GM12891 (cell line): ENCODE data around the gene METAP1. TPM values are rescaled to one million over a fixed set of nuclear protein-coding genes. Genes with fewer than 3 reads are reported as not detected.
A peak's percentile ranks its signal among the peaks of the same experiment; 100 is the strongest.

Source experiments
- DNase-seq: peaks from one replicate; pipeline ENCODE4 v3.0.0; 2011; ENCODE audit warnings: low spot score; ENCODE audit not compliant: insufficient read length
- FAIRE-seq: peaks from 2 replicates; lab custom pipeline; 2011; peaks lifted over from hg19 to GRCh38; lab: Jason Lieb, UNC
- PAX5 ChIP-seq: IDR thresholded peaks from 2 replicates; pipeline ENCODE4 v1.6.1; 2011; ENCODE audit warnings: low read length, moderate library complexity, mild to moderate bottlenecking; ENCODE audit not compliant: insufficient read depth, severe bottlenecking
- POLR2A ChIP-seq: IDR thresholded peaks from 2 replicates; pipeline ENCODE4 v1.6.1; 2011; ENCODE audit warnings: low read depth, low read length, control low read depth
- POLR2AphosphoS5 ChIP-seq: IDR thresholded peaks from 2 replicates; pipeline ENCODE4 v1.6.1; 2011; ENCODE audit warnings: low read depth, low read length, control low read depth
- POU2F2 ChIP-seq: IDR thresholded peaks from 2 replicates; pipeline ENCODE4 v1.6.1; 2011; ENCODE audit warnings: low read depth, mild to moderate bottlenecking, control low read depth, low read length, moderate library complexity
- SPI1 ChIP-seq: IDR thresholded peaks from 2 replicates; pipeline ENCODE4 v1.6.1; 2011; ENCODE audit warnings: low read depth, low read length, control low read depth
- TAF1 ChIP-seq: IDR thresholded peaks from 2 replicates; pipeline ENCODE4 v1.6.1; 2011; ENCODE audit warnings: low read depth, low read length, control low read depth
- polyA plus RNA-seq: library from polyadenylated mRNA; unstranded; fragments of >200 nt; gene quantifications from one replicate; pipeline ENCODE4 v1.2.1, GENCODE V29; 2012; ENCODE audit warnings: low read depth, missing spikeins, inconsistent platforms; ENCODE audit not compliant: missing spikeins

Gene METAP1
- polyA plus RNA-seq, result 25.5 TPM

- TF ChIP-seq POU2F2 (peak; percentile 57; the same call in 1 of the 2 replicates), POLR2A (peak; percentile 67; the same call in 1 of the 2 replicates), POLR2AphosphoS5 (peak; percentile 53), SPI1 (peak; percentile 64; the same call in 1 of the 2 replicates), TAF1 (peak; percentile 32; the same call in 1 of the 2 replicates), PAX5 (peak; percentile 45)
- DNase-seq, result peak; percentile 88
- peak; percentile 90 for FAIRE-seq
Observed at GRCh38 chr4:98995183-98996055, at the start of gene METAP1. METAP1 (plus strand) TSS chr4:98995721; CDS start chr4:98995754, 33 bp downstream.

- TF ChIP-seq POLR2AphosphoS5 (no peak), TAF1 (no peak), PAX5 (no peak), SPI1 (no peak), POLR2A (no peak), POU2F2 (no peak)
- peak; percentile 40 for FAIRE-seq
- no peak for DNase-seq
Observed at GRCh38 chr4:98946359-98946758, 49.2 kb upstream of the METAP1 start.

DNA sequence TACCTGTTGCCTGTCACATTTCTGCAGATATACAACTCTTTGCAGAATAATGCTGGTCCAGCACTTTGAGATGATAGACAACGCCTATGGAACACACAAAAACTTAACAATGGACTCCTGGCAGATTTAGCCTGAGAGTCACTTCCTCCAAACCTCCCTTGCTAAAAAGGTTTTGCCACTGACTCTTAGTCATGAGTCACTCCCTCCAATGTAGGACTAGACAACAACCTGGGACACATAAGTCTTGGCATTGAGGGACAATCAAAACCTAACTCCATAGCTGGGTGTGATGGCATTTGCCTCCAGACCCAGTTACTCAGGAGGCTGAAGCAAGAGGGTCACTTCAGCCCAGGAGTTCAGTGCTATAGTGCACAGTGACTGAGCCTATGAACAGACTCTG lies 44.6 kb upstream of the METAP1 start:
- FAIRE-seq, result peak; percentile 9

DNA sequence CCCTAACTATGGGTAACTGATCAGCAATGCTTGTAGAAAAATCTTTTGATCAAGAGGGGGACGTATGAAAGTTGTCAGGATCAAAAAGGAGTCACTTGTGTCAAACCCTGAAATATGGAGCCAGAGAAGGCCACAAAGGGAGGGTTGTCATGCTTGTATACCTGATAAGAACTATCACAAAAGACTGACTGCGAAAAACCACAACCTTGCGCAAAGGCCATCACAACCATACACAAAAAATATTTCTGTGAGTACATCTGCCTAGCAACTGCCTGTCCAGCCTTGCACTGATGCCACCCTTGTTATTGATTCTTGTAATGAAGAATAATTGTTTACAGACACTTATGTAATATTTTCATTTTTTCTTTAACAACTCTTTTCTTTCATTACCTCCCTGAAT lies 43.8 kb upstream of the METAP1 start:
- TF ChIP-seq POLR2AphosphoS5 (no peak), SPI1 (no peak)
- FAIRE-seq (no peak), DNase-seq (no peak)

More for the DNA sequence above, 44.6 kb upstream of the METAP1 start:
- TF ChIP-seq TAF1, result no peak
- no peak for TF ChIP-seq POU2F2
- TF ChIP-seq POLR2AphosphoS5, result no peak
- no peak for TF ChIP-seq POLR2A
- no peak for TF ChIP-seq PAX5
- no peak for TF ChIP-seq SPI1
- DNase-seq, result no peak

- FAIRE-seq, result no peak
- TF ChIP-seq POLR2AphosphoS5 (no peak), PAX5 (no peak), TAF1 (no peak)
- DNase-seq, result no peak
Observed at GRCh38 chr4:98955229-98955628, 40.3 kb upstream of the METAP1 start.

GRCh38 chr4:98958065-98958464 lies 37.5 kb upstream of the METAP1 start:
- FAIRE-seq (no peak), DNase-seq (no peak)

DNA sequence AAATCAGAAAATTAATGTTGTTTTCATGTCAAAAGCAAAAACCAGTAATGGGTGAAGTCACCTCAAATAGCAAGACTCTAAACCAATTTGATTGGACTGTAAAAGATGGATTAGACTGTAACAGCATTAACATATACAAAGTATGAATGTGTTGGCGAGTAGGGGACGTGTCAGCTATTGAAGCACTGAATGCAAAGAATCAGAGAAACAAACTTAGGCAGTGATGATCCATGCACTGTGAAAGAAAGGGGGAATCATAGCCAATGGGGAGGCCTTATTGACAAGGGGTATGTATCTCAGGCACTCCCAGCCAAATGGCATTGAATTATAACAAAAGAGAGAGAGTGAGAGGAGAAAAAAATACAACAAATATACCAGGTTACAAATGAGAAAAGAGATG lies 36.1 kb upstream of the METAP1 start:
- no peak for TF ChIP-seq TAF1
- TF ChIP-seq POLR2AphosphoS5, result no peak
- no peak for TF ChIP-seq POLR2A
- no peak for TF ChIP-seq POU2F2
- no peak for TF ChIP-seq PAX5
- TF ChIP-seq SPI1, result no peak
- no peak for FAIRE-seq
- DNase-seq, result no peak

More at GRCh38 chr4:98958065-98958464, 37.5 kb upstream of the METAP1 start:
- TF ChIP-seq SPI1 (no peak), POLR2AphosphoS5 (no peak), POLR2A (no peak), PAX5 (no peak), POU2F2 (no peak), TAF1 (no peak)

- no peak for FAIRE-seq
- no peak for TF ChIP-seq PAX5
- TF ChIP-seq TAF1, result no peak
- TF ChIP-seq POLR2AphosphoS5, result no peak
- no peak for TF ChIP-seq SPI1
- no peak for TF ChIP-seq POLR2A
- no peak for TF ChIP-seq POU2F2
- DNase-seq, result no peak
Observed at GRCh38 chr4:98961770-98962169, 33.8 kb upstream of the METAP1 start.

DNA sequence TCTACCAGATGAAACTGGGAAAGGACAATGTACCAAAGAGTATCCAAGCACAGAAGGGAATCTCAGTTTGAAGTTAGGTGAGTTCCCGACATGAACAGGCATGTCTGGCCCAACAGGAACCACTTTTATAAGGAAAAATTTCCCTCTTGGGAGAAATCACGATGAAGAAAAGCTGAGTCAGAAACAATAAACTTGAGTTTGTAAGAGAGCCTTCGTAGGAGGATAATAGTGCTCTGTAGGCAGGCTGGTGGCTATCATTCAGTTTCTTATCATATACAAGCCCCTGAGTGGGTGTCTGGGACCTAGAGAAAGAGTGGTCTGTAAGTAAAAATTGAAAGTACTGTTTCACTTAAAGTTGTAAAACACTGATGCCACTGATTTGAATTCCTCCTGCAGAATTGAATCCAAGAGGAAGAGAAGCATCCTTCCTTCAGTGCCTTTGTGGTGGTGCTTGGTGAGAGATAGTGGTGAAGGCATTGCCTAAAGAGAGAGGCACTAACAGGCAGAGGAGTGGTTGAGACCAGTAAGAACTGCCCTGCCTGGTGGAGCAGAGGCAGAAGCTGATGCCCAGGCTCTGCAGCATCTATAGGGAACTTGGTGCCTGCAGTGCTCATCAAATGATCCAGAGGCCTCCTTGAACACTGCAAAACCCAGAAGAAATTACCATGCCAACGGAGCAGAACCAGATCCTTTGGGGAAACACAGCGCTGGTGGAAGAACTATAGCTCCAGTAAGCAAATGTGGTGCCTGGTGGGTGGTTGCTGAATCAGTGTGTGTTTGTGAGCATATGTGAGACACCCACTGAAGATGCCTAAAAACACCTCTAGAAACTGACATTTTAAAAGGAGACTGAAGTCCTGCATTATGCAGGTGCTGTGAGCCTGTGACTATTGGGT lies 31.7 kb upstream of the METAP1 start:
- no peak for FAIRE-seq
- TF ChIP-seq TAF1, result no peak
- no peak for TF ChIP-seq POLR2A
- TF ChIP-seq POLR2AphosphoS5, result no peak
- DNase-seq, result no peak
